Measurements from ENCODE around the gene MUC22.

The MUC22 gene

DNA sequence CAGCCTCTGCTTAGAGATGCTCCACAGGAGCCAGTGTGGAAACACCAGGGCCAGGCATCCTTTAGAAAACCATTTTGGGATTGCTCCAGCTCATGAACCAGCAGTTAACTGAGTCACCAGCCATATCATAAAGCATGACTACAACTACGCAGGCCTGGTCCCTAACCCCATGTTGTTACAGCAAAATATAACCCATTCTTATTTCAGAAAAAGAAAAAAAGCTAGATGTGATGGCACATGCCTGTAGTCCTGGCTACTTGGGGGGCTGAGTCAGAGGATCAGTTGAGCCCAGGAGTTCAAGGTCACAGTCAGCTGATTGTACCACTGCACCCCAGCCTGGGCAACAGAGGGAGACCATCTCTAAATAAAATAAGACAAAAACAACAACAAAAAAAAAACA lies 65.3 kb downstream of the MUC22 start:
- DNase-seq, result no peak

DNA sequence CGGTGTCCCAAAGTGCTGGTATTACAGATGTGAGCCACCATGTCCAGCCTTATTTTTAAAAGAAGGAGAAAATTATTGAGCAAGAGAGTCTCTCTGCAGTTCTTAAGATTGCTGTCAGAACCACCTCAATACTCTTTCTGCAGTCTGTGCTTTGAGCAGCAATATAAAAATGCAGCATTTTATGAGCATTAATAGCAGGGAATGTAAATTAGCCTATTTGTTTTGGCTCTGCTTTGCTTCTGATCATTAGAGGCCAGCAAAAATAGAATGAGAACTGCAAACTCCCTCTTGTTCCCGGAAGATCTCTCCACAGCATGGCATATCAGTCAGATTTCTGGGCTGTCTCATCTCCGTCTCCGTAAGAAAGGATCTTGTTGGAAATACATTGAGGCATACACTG lies 66.3 kb downstream of the MUC22 start:
- no peak for DNase-seq

DNA sequence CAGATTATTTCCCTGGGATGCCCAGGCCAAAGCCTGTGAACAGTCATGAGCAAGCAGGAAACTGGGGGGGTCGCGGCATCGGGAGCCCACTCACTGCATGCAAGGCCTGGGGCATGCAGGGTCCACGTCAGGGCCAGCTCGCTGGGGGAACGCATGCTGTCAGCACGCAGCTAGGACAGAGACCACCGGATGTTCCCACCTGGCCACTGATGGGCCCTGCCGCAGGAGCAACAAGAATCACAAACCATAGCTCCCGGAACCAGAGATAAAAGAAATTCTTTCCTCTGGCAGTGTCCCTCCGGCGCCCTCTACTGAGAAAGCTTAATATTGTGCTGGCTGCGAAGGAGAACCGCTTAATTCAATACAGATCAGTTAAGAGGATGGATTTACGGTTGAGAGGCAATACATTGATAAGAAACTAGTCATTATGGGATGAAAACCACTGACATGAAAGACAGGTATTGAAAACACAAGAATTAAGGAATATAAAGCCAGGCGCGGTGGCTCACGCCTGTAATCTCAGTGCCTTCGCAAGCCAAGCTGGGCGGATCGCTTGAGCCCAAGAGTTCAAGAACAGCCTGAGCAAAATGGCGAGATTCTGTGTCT lies 69.5 kb downstream of the MUC22 start:
- DNase-seq, result peak in 44 of 56 donors; percentile 13 to 84 (median 50)

DNA sequence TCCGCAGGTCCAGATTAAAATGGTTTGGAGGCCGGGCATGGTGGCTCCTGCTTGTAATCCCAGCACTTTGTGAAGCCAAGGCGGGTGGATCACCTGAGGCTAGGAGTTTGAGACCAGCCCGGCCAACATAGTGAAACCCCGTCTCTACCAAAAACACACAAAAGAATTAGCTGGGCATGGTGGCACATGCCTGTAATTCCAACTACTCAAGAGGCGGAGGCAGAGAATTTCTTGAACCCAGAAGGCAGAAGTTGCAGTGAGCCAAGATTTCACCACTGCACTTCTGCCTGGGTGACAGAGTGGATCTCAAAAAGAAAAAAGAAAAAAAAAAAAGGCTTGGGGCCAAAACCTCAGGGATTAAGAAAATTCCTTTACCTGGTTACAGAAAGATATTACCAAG lies 71.6 kb downstream of the MUC22 start:
- no peak for DNase-seq

DNA sequence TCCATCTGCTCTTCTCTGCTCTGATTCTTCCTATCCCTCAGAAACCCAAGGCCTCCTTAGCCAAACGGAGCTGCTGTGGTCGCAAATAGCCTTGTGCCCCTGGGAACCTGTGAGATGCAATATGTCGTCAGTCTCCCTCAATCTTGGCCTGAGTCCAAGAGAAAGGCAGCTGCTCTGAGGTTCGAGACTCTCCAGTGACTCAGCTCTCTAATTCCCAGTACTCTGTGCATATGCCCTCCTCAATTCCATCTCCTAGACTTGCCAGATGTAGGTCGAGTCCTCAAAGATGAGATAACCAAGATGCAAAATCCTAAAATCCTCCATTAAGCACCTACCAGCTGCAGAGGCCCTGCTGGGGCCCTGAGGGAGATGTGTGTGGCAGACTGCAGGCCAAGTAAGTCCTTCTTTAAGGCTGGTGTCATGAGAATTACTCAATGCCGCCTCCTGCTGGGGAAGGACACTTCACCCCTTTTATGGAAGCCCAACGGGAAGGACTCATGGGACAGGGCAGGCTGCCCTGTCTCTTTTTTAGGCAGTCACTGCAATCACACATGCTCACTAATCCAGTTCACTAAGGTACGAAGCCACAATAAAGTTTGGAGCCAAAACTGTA lies 73.6 kb downstream of the MUC22 start:
- DNase-seq, result peak in 7 of 56 donors; percentile 3 to 24 (median 12)

All from nucleus accumbens (tissue), 56 donors.